ENCODE results near the gene XYLB.

GRCh38 chr3:38353151-38353550 is 6.6 kb downstream of the XYLB start:
- TF ChIP-seq POLR2AphosphoS5 (IDR thresholded peaks at IDR 0.05; ENCODE audit: low read depth, low read length) (no peak), TAF1 (IDR thresholded peaks at IDR 0.05; ENCODE audit: borderline replicate concordance, insufficient read depth, low read length) (no peak), SIN3A (IDR thresholded peaks at IDR 0.05; ENCODE audit: borderline replicate concordance, insufficient read depth, low read length) (no peak), REST (IDR thresholded peaks at IDR 0.05; ENCODE audit: insufficient read depth in 1 of 2, low read depth in 2 of 2, low read length in 2 of 2) (no peak)
